Stimulated activated CD8-positive, alpha-beta memory T cell treated with anti-CD3 and anti-CD28 coated beads, Interleukin-2, amount 100 ng/mL, for 48 hours (primary cell): ENCODE results near the gene CALHM1.

Experiments
- DNase-seq, 2 donors: peaks; one replicate each; pipeline ENCODE4 v3.0.0-alpha.2; 2020; ENCODE audit warnings: low read depth in 2 of 2

Gene CALHM1

GRCh38 chr10:103455235-103455634 lies 3.5 kb downstream of the CALHM1 start:
- DNase-seq, result no peak

GRCh38 chr10:103454026-103454425 lies 4.7 kb downstream of the CALHM1 start:
- DNase-seq, result no peak

- no peak for DNase-seq
Observed at GRCh38 chr10:103452506-103453230, 6.0 kb downstream of the CALHM1 start.

DNA sequence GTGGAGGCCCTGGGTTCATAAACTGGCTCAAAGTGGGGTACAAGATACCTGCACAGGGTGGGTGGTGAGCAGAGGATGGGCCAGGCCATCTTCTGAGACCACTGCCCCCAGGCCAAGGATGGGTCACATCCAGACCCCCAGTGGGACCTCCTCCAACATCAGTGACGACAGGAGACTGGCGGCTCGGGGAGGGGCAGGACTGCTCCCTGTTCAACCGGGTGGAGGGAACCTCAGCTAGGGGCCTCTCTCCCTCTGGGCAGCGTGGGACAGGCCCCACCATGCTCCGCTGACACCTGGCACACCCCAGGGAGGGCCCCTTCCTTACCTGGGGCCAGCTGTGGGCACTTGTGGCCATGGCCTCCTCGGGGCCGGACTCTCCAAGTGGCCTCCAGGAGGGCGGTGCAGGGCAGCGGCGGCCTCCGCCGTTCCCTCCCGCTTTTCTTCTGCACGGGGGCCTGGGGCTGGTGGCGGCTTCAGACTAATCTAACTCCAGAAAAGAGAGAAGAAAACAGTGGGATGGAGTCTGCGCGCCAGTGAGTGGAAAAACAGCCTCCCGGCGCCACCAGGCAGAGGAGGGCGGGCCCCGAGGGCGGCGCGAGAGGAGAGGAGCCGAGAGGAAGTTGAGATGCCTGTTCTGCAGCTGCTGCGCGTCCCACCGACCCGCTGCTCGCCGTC lies 6.7 kb downstream of the CALHM1 start, which contains the start of gene CALHM2:
Gene CALHM2 (minus strand): TSS at position 540 of the 675 bp plus-strand sequence. CDS start 2,429 bp downstream, outside the sequence.
- peak; percentile 50 to 51 for DNase-seq

DNA sequence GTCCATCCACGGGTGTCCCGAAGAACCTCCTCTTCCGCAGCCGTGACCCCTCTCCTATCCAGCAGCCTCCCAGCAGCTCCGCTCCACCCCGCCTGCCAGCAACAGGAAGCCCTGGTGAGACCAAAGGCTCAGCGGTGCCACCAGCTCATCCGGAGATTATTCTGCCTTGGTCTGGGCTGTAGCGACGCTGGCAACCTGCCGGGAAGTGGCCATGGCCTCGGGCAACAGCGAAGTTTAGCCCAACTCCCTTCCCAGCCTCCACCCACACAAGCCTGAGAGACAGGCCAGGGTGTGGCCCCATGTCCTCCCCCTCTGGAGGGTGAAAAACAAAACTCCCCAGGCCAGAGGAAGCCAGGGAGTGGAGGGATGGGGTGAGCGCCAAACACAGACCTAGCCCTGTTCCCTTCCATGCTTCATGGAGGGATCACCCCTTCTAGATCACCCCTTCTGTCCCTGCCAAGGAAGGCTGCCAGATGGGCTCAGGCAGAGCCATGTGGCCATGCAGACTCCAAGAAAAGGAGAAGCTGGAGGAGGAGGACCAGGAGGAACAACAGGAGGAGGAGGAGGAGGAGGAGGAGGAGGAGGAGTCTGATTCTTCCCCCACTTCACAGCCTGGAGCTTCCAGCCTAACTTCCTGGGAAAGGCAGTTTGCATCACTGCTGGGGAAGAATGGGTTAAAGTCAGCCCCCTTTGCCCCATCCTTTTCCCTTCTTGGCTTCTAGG lies 7.4 kb downstream of the CALHM1 start:
- DNase-seq, result peak in 1 of 2 donors; percentile 22

- DNase-seq, result no peak
Observed at GRCh38 chr10:103450201-103450695, 8.5 kb downstream of the CALHM1 start.

GRCh38 chr10:103449208-103450144 lies 9.2 kb downstream of the CALHM1 start:
- DNase-seq, result no peak

- no peak for DNase-seq
Observed at GRCh38 chr10:103448746-103449145, 10.0 kb downstream of the CALHM1 start.

DNA sequence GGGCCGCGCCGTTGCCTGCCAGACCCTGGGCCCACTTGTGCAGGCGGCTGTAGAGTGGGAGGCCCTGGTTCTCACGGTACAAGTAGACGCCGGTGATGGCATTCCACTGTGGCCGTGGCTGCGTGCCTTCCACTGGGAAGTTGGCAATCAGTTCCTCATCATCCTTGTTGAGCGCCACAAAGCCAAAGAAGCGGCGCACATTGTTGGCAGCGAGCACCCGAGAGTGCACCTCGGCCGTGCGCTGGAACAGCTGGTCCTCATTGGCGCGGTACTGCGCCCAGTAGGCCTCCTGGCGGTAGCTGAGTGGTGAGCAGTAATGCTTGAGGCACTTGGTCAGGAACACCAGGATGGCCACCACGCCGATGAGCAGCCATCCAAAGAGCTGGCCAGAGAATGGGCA lies 11.5 kb downstream of the CALHM1 start:
- no peak for DNase-seq

GRCh38 chr10:103445767-103446567 lies 12.7 kb downstream of the CALHM1 start:
- DNase-seq, result no peak

DNA sequence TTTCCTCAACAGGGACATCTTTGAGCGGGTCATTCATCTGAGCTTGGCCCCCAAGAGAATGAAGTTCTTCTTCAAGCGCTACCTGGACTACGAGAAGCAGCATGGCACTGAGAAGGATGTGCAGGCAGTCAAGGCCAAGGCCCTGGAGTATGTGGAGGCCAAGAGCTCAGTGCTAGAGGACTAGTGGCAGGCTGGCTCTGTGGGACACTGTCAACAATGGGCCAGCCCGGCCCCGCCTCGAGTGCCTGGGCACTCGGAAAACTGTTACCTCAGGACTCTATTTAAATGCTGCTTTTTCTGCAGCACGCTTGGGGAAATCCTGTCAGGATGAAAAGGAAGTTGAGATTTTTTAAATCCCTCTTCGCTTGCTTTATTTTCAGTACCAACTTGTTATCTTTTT lies 13.3 kb downstream of the CALHM1 start:
- no peak for DNase-seq

DNA sequence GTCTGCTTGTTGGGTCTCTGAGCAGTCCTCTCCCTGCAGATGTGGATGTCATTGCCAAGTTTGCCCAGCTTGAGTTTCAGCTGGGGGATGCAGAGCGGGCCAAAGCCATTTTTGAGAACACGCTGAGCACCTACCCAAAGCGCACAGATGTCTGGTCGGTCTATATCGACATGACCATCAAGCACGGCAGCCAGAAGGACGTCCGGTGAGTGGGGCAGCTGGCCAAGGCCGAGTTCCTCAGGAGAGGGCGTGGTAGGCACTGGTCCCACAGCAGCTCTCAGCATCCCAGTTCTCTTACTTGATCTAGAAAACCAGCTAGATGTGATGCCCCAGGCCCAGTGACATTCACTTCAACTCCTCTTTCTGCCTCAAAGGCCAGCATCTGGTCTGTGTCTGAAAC lies 14.2 kb downstream of the CALHM1 start:
- no peak for DNase-seq

- DNase-seq, result no peak
Observed at GRCh38 chr10:103443475-103444185, 15.1 kb downstream of the CALHM1 start.

- no peak for DNase-seq
Observed at GRCh38 chr10:103442031-103442461, 16.7 kb downstream of the CALHM1 start.

DNA sequence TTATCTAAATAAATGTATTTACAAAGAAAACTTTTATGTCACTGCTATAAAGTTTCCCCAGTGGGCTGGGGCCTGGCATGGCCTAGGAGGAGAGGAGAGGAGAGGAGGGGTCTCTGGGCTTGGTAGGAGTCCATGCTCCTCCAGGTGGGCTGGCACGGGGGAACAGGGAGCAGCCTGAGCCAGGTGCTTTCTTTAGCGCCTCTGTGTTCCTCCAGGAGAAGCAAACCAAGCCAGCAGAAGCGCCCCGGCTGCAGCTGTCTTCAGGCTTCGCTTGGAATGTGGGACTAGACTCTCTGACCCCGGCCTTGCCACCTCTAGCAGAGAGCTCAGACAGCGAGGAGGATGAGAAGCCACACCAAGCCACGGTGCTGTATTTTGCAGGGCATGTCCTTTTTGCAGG lies 17.1 kb downstream of the CALHM1 start:
- no peak for DNase-seq

GRCh38 chr10:103441206-103441605 lies 17.5 kb downstream of the CALHM1 start:
- no peak for DNase-seq

DNA sequence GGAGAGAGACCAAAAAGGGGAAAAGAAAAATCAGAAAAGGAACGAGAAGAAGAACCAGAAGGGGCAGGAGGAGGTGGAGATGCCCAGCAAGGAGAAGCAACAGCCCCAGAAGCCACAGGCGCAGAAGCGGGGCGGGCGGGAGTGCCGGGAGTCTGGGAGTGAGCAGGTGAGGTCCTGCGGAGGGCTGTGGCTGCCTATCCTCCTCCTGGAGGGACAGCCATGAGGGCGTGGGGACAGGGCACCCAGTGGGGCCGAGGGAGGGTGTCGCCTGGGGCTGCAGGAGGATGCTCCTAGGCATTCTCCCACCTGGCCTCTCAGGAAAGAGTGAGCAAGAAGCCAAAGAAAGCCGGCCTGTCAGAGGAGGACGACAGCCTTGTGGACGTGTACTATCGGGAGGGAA lies 18.3 kb downstream of the CALHM1 start:
- no peak for DNase-seq

- DNase-seq, result no peak
Observed at GRCh38 chr10:103439776-103440175, 18.9 kb downstream of the CALHM1 start.

- DNase-seq, result no peak
Observed at GRCh38 chr10:103433858-103434257, 24.8 kb downstream of the CALHM1 start.

GRCh38 chr10:103431902-103432301 lies 26.8 kb downstream of the CALHM1 start:
- DNase-seq, result no peak
